ENCODE data around the gene ACLY.

ACLY gene

DNA sequence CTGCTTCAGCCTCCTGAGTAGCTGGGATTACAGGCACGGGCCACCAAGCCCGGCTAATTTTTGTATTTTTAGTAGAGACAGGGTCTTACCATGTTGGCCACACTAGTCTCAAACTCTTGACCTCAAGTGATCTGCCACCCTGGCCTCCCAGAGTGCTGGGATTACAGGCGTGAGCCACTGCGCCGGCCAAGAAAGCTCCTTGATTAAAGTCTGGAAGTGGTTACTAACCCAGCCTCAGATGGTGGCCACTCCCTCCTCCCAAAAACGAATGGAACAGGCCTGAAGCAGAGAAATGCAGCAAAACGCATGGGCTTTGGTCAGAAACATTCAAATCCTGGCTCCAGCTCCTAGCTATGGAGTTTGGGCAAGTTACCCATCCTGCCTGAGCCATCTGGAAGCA is 94.7 kb downstream of the ACLY start:
- FAIRE-seq, result no peak

DNA sequence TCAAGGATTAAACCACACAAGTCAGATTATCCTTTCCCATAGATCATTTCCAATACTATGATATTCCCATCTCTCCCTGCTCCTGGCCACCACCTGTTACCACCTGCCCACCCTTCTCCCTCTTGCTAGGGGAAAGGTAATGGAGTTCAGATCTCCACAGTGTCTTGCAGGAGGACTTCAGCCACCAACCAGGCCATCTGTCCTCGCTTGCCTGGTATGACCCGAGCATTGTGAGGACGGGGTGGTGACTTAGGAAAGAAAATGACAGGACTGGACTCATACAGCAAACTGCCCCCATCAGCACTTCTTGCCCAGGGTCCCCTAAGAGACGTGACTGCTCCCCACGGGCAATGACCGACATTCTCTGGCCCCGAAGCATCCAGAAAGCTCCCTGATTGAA is 95.2 kb downstream of the ACLY start:
- no peak for FAIRE-seq

GRCh38 chr17:41823141-41823524 is 95.6 kb downstream of the ACLY start:
- no peak for FAIRE-seq

- FAIRE-seq, result no peak
Observed at GRCh38 chr17:41822216-41823140, 96.3 kb downstream of the ACLY start.

DNA sequence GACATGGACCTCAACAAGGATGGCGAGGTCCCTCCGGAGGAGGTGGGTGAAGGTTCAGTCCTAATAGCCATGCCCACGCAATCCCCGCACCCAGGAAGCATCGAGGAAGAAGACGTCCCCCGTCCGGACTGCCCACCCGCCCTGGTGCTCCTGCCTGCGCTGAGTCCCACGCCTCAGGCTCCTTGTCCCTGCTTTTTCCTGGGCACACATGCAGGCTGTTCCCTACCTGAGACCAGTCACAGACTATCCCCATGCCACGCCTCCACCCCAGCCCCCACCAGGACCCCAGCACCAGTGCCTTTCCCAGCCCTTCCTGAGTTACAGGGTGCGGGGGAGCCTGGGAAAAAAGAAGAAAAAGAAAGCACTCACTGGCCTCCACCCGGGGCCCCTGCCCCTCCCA is 97.0 kb downstream of the ACLY start:
- FAIRE-seq, result no peak

DNA sequence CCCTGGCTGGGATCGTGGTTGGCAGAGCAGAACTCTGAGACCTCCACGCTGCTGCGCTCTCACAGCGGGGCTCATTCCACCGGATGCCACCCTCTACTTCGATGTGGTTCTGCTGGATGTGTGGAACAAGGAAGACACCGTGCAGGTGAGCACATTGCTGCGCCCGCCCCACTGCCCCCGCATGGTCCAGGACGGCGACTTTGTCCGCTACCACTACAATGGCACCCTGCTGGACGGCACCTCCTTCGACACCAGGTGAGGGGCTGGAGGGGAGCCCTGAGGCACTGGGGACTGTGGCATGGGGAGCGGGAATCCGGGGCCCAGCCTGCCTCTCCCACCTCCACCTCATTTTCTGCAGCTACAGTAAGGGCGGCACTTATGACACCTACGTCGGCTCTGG is 100.7 kb downstream of the ACLY start:
- no peak for FAIRE-seq

All from endometrium (tissue), 2 donors.